Gastroesophageal sphincter (tissue), 3 donors: Measurements from ENCODE around the gene CUBN.

ENCODE experiments used
- CTCF ChIP-seq, 4 experiments: fragments of 200-600 bp in 2 of 4; fragments of 450-650 bp in 2 of 4; sonication (generic) in 1 of 4; IDR thresholded peaks; one replicate each; pipeline ENCODE4 v1.5.1; 2017 to 2019; ENCODE audit warnings: antibody characterized with exemption in 4 of 4, mild to moderate bottlenecking in 2 of 4, moderate library complexity in 2 of 4
- EP300 ChIP-seq: sonication (generic); formaldehyde crosslinking; IDR thresholded peaks from one replicate; pipeline ENCODE4 v1.6.1; 2017; ENCODE audit warnings: antibody characterized with exemption, mild to moderate bottlenecking
- POLR2A ChIP-seq, 2 donors: fragments of 450-650 bp; IDR thresholded peaks; one replicate each; pipeline ENCODE4 v1.6.1; 2017; ENCODE audit warnings: antibody characterized with exemption in 2 of 2, mild to moderate bottlenecking in 2 of 2, moderate library complexity in 1 of 2
- POLR2AphosphoS5 ChIP-seq: sonication (generic); formaldehyde crosslinking; IDR thresholded peaks from one replicate; pipeline ENCODE4 v1.6.1; 2017; ENCODE audit warnings: antibody characterized with exemption

DNA sequence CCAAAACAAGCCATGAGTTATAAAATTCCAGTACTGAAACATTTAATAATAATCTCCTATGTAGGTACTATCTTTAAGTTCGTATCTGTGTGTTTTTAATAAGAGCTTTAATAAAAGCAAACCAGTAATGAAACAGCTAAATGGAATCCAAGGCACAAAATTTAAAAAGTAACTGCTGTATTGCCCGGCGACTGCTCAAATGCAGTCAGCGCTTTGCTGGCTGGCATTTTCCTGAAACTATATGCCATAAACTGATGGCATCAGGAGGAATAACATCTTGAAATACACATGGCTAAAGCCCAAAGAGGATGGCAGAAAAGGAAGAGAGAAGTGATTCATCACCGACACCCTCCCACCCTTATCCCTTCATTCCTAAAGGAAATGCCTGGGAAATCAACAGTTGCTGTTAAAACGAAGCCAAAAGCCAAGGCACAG, 133.1 kb downstream of the CUBN start:
- no peak for TF ChIP-seq CTCF (IDR thresholded peaks at IDR 0.05)
- TF ChIP-seq EP300: no peak
- no peak for TF ChIP-seq POLR2A (IDR thresholded peaks at IDR 0.05)
- TF ChIP-seq POLR2AphosphoS5: no peak
